Aorta (tissue), 5 donors: ENCODE results near the gene IFITM10. TPM values are rescaled to one million over a fixed set of nuclear protein-coding genes. Genes with fewer than 3 reads are reported as not detected.

Experiments used
- ATAC-seq: fragments of 200-7000 bp; cut with Tn5 transposase; one replicate; pipeline ENCODE4 v1.9.1; 2022; ENCODE audit warnings: moderate library complexity; ENCODE audit not compliant: low FRiP score
- DNase-seq, 2 donors: peaks; one replicate each; pipeline ENCODE4 v3.0.0-alpha.2; 2020
- H3K27ac ChIP-seq, 2 donors: one replicate each; pipeline ENCODE4 v1.5.1; 2013; ENCODE audit warnings: low read length in 2 of 2, mild to moderate bottlenecking in 2 of 2, moderate library complexity in 2 of 2, control low read depth in 1 of 2, inconsistent platforms in 1 of 2, low read depth in 1 of 2
- H3K27me3 ChIP-seq, 2 donors: one replicate each; pipeline ENCODE4 v1.6.1; 2013; ENCODE audit warnings: control low read depth in 1 of 2, low read length in 1 of 2, mild to moderate bottlenecking in 1 of 2, moderate library complexity in 1 of 2; ENCODE audit not compliant: insufficient read depth in 2 of 2, control insufficient read depth in 1 of 2
- H3K36me3 ChIP-seq, 2 donors: one replicate each; pipeline ENCODE4 v1.6.1; 2013; ENCODE audit warnings: control low read depth in 1 of 2, low read length in 1 of 2, mild to moderate bottlenecking in 1 of 2; ENCODE audit not compliant: insufficient read depth in 2 of 2, control insufficient read depth in 1 of 2
- H3K4me1 ChIP-seq, 2 donors: one replicate each; pipeline ENCODE4 v1.6.1; 2013; ENCODE audit warnings: low read length in 2 of 2, control low read depth in 1 of 2, mild to moderate bottlenecking in 1 of 2, moderate library complexity in 1 of 2; ENCODE audit not compliant: insufficient read depth in 2 of 2, control insufficient read depth in 1 of 2
- H3K4me3 ChIP-seq, 2 donors: one replicate each; pipeline ENCODE4 v1.5.1; 2013; ENCODE audit warnings: low read length in 2 of 2, control low read depth in 1 of 2, mild to moderate bottlenecking in 1 of 2
- H3K9me3 ChIP-seq: one replicate; pipeline ENCODE4 v1.6.1; 2013; ENCODE audit warnings: mild to moderate bottlenecking, low read length; ENCODE audit not compliant: control insufficient read depth
- WGBS, 2 donors: extraction: QIAGEN DNeasy Blood & Tissue Kit; methylation state at CpG; one replicate each; pipeline ENCODE4 v1.1.7; 2013; 5-methylcytosine and 5-hydroxymethylcytosine counted together
- intact Hi-C, 2 donors: fragments of 100-400 bp; cut with DNase I; formaldehyde crosslinking; loops; one replicate each; pipeline versions ENCODE4 v1.14.2 to v1.15.0; 2022
- polyA plus RNA-seq, 2 donors: library from polyadenylated mRNA; stranded (reverse); fragments of 200-250 nt; gene quantifications; one replicate each; pipeline ENCODE4 v1.2.3, GENCODE V29; 2013
- total RNA-seq, 2 donors: library from RNA; stranded (reverse); fragmentation: NEBNext Ultra II Directional; extraction: Animal tissue kit (Norgen Biotek cat#: 25700); gene quantifications; one replicate each; pipeline ENCODE4 v1.2.1, GENCODE V29; 2021
- donor health status: healthy with polysubstance abuse.
- donor health status: Bipolar disorder and iron deficiency.
- donor health status: DM: no; HTN: no; CAD: no.
- donor health status: DM: no; HTN: no; CAD: no.
- donor health status: DM: yes; HTN: yes; CAD: no.

IFITM10 gene
- total and polyA plus RNA-seq, 4 donors: 1.9 to 47.7 (median 12.8) TPM

GRCh38 chr11:1779034-1779805 is 28.8 kb upstream of the IFITM10 start:
- Histone ChIP-seq H3K9me3 (no peaks in the 10 kb centered on the region), H3K36me3 (no peaks in the 10 kb centered on the region), H3K27ac (no peak overlapping the region), H3K4me1 (no peaks in the 10 kb centered on the region), H3K4me3 (no peak overlapping the region), H3K27me3 (no peaks in the 10 kb centered on the region)
- DNase-seq (peak in 1 of 2 donors; percentile 41), ATAC-seq (no peak)
- intact Hi-C loops: no loop called here
- 85 to 86% methylated on average over 17 of the region's 17 CpGs for WGBS, 2 donors

DNA sequence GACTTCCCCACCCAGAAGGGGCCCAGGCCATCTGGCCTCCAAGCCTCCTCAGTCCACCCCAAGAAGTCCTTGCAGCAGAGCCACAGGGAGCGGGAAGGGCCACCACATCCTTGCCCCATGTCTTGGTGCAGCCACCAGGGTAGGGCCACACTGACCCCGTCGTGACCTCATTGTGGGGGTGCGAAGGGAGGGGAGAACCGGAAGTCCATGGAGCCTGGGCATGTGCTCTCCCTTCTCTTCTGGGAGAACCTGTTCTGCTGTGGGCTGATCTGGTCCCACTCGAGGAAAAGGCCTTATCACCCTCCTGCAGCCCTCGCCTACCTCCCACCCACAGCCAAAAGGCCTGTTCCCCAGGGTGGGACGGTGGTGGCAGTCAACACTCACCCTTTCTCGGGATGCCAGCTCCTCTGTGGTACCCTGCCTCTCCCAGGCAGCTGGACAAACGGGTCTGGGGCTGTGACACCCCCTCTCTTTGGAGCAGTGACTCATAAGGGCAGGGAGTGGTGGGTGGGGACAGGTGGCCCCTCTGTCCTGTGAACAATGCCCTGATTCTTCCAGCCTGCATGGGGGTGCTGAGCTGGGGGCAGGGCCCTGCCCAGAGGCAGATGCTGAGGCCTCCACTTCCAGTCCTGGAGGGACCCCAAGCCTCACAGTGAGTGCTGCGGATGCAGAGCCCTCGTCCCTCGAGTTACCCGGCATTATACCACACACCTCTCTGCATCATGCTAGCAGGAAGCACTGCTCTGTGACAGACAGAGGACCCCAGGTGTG is 27.9 kb upstream of the IFITM10 start:
- Histone ChIP-seq H3K27ac (no peak overlapping the region), H3K36me3 (no peaks in the 10 kb centered on the region), H3K4me3 (no peak overlapping the region), H3K9me3 (no peaks in the 10 kb centered on the region), H3K4me1 (no peaks in the 10 kb centered on the region), H3K27me3 (no peaks in the 10 kb centered on the region)
- intact Hi-C loops: no loop called here
- WGBS, 2 donors: 86% methylated on average over 12 to 14 of the region's 14 CpGs
- DNase-seq (peak in 1 of 2 donors; percentile 47), ATAC-seq (no peak)

GRCh38 chr11:1777737-1778136 is 27.3 kb upstream of the IFITM10 start:
- WGBS, 2 donors: 89 to 92% methylated on average over 2 of the region's 2 CpGs
- no peaks in the 10 kb centered on the region for H3K9me3 ChIP-seq
- intact Hi-C loops: no loop called here
- no peak overlapping the region for H3K4me3 ChIP-seq
- H3K36me3 ChIP-seq: no peaks in the 10 kb centered on the region
- no peaks in the 10 kb centered on the region for H3K4me1 ChIP-seq
- H3K27ac ChIP-seq: no peak overlapping the region
- no peak for ATAC-seq
- no peaks in the 10 kb centered on the region for H3K27me3 ChIP-seq
- no peak for DNase-seq

GRCh38 chr11:1776944-1777715 is 26.7 kb upstream of the IFITM10 start:
- no peaks in the 10 kb centered on the region for H3K4me1 ChIP-seq
- no peaks in the 10 kb centered on the region for H3K27me3 ChIP-seq
- intact Hi-C loops: no loop called here
- H3K27ac ChIP-seq: no peak overlapping the region
- ATAC-seq: no peak
- DNase-seq: no peak
- no peak overlapping the region for H3K4me3 ChIP-seq
- no peaks in the 10 kb centered on the region for H3K36me3 ChIP-seq
- WGBS, 2 donors: 88 to 89% methylated on average over 5 of the region's 5 CpGs
- H3K9me3 ChIP-seq: no peaks in the 10 kb centered on the region

GRCh38 chr11:1776331-1776851 is 26.0 kb upstream of the IFITM10 start:
- DNase-seq (no peak), ATAC-seq (no peak)
- H3K4me1 ChIP-seq: no peaks in the 10 kb centered on the region
- no peak overlapping the region for H3K4me3 ChIP-seq
- H3K27ac ChIP-seq: no peak overlapping the region
- intact Hi-C loops: no loop called here
- no peaks in the 10 kb centered on the region for H3K36me3 ChIP-seq
- WGBS, 2 donors: 93% methylated on average over 9 to 11 of the region's 11 CpGs
- no peaks in the 10 kb centered on the region for H3K27me3 ChIP-seq
- H3K9me3 ChIP-seq: no peaks in the 10 kb centered on the region

- Histone ChIP-seq H3K4me3 (no peak overlapping the region), H3K9me3 (no peaks in the 10 kb centered on the region), H3K27me3 (no peaks in the 10 kb centered on the region), H3K27ac (no peak overlapping the region), H3K4me1 (no peaks in the 10 kb centered on the region), H3K36me3 (no peaks in the 10 kb centered on the region)
- DNase-seq (no peak), ATAC-seq (no peak)
- intact Hi-C loops: no loop called here
- WGBS, 2 donors: 80 to 82% methylated on average over 12 of the region's 12 CpGs
Observed at GRCh38 chr11:1774886-1775285, 24.5 kb upstream of the IFITM10 start.

DNA sequence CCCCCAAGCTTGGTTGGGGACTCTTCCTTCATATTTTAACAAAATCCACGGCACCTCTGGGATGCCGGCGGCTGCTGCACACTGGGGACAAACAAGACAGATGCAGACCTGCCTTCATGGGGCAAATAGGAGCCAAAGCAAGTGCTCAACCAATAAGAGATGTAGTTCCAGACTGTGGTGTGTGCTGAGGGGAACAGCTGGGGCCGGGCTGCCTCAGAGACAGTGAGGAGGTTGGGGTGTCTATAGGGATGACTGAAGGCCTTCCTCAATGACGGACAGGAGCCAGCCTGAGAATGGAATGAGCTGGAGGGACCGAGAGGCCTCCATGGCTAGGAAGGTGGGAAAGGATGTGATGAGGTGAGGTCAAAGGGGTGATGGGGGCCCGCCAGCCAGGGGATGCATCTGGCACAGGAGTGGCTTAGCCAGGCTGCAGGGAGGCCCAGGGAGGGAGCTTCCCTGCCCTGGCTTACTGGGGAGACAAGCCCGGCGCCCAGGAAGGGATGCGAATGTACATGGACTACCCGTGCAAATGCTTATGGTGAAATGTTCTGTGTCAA is 23.7 kb upstream of the IFITM10 start:
- peak in 1 of 2 donors; percentile 42 for DNase-seq
- H3K27ac ChIP-seq: no peak overlapping the region
- intact Hi-C loops: no loop called here
- no peaks in the 10 kb centered on the region for H3K27me3 ChIP-seq
- ATAC-seq: no peak
- WGBS, 2 donors: 96% methylated on average over 11 of the region's 11 CpGs
- H3K9me3 ChIP-seq: no peaks in the 10 kb centered on the region
- H3K4me3 ChIP-seq: no peak overlapping the region
- no peaks in the 10 kb centered on the region for H3K4me1 ChIP-seq
- H3K36me3 ChIP-seq: no peaks in the 10 kb centered on the region
